Right lobe of liver (tissue), 6 donors: ENCODE data around the gene KRT81. TPM values are rescaled to one million over a fixed set of nuclear protein-coding genes. Genes with fewer than 3 reads are reported as not detected.
"Not testable (repeated sequence)": the region's sequence is repeated elsewhere in the genome, so short reads cannot be mapped to it uniquely, and the experiment has no call there.

Source experiments
- ATAC-seq, 4 donors: fragments of 200-7000 bp; cut with Tn5 transposase; one replicate each; pipeline ENCODE4 v1.9.1; 2020; ENCODE audit warnings: mild to moderate bottlenecking in 4 of 4, moderate library complexity in 4 of 4
- DNase-seq, 3 donors: peaks; one replicate each; pipeline ENCODE4 v3.0.0-alpha.2; 2020
- H3K27ac ChIP-seq, 3 donors: fragments of 200-600 bp; one replicate each; pipeline ENCODE4 v1.8.0; 2022
- H3K27me3 ChIP-seq, 2 donors: fragments of 200-600 bp; one replicate each; pipeline ENCODE4 v1.8.0; 2022
- H3K36me3 ChIP-seq, 4 donors: fragments of 200-600 bp; sonication (generic) in 1 of 4; one replicate each; pipeline versions ENCODE4 v1.5.1 to v1.8.0; 2017 to 2022; ENCODE audit warnings: control low read depth in 1 of 4
- H3K4me1 ChIP-seq, 4 donors: fragments of 200-600 bp; sonication (generic) in 1 of 4; one replicate each; pipeline versions ENCODE4 v1.5.1 to v1.8.0; 2017 to 2022; ENCODE audit warnings: control low read depth in 1 of 4
- H3K4me3 ChIP-seq, 3 donors: fragments of 200-600 bp; one replicate each; pipeline ENCODE4 v1.8.0; 2022
- H3K9me3 ChIP-seq, 4 donors: fragments of 200-600 bp; sonication (generic) in 1 of 4; one replicate each; pipeline versions ENCODE4 v1.5.1 to v1.8.0; 2017 to 2022; ENCODE audit warnings: control low read depth in 1 of 4
- POLR2A ChIP-seq: fragments of 450-650 bp; IDR thresholded peaks from one replicate; pipeline ENCODE4 v1.6.1; 2017; ENCODE audit warnings: antibody characterized with exemption, mild to moderate bottlenecking
- WGBS: methylation state at CpG from one replicate; pipeline ENCODE4 v1.1.6; 2018; ENCODE audit warnings: low coverage, low lambda C conversion rate; ENCODE audit not compliant: insufficient coverage; ENCODE audit errors: missing lambda C conversion rate; 5-methylcytosine and 5-hydroxymethylcytosine counted together
- intact Hi-C, 2 donors: fragments of 100-400 bp; cut with DNase I; formaldehyde crosslinking; loops; one replicate each; pipeline versions ENCODE4 v1.11.2 to v1.14.1; 2022
- total RNA-seq, 6 experiments: library from RNA; depleted of rRNA in 2 of 6; stranded (reverse); fragments of >200 nt in 2 of 6; fragmentation: NEBNext Ultra II Directional in 3 of 6; extraction: Animal tissue kit (Norgen Biotek cat#: 25700) in 3 of 6; gene quantifications; one replicate each; pipeline versions ENCODE4 v1.1.0 to v1.2.4, GENCODE V29; 2016 to 2023
- TF ChIP-seq, protein P1 (sequence below), 4 donors: fragments of 200-600 bp in 3 of 4; fragments of 450-650 bp in 1 of 4; IDR thresholded peaks; one replicate each; pipeline versions ENCODE4 v1.5.1 to v1.8.0; 2016 to 2022; ENCODE audit warnings: antibody characterized with exemption in 4 of 4, mild to moderate bottlenecking in 2 of 4
- donor health status: DM: no; HTN: yes; CAD: no.
- donor health status: DM: no; HTN: no; CAD: no.
- donor health status: DM: no; HTN: no; CAD: no.
- donor health status: DM: no; HTN: yes; CAD: no.
- donor health status: DM: no; HTN: yes; CAD: no.

The KRT81 gene
- total RNA-seq, 6 experiments from 2014 or later: 0.13 TPM; not detected in 5

DNA sequence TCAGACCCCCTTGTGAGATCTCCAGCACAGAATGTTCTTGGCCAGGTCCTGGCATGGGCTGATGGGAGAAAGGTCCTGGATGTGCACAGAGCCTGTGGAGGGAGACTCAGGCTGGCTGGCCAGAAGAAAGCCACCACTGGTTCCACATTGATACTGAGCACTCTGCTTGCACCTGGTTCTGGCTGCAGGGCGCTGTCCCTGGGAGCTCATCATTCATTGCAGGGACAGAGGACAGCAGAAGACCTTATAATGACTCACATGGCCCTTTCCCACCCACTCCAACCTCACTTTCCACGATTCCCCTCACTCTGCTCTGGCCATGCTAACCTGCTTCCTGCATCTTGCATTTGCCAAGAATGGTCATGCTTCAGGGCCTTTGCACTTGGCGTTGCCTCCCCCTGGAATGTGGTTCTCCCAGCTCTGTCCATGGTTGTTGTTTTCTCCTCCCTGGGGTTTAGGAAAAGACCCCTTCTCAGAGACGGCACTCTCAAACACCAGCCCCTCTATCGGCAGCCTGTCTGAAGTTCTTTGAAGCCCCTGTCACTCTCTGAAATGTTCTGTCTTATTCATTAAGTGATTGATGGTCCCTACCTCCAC, 48.0 kb downstream of the KRT81 start:
- Histone ChIP-seq H3K4me1 (no peaks in the 10 kb centered on the region), H3K4me3 (no peak overlapping the region), H3K27ac (no peak overlapping the region), H3K36me3 (no peaks in the 10 kb centered on the region), H3K27me3 (no peaks in the 10 kb centered on the region), H3K9me3 (no peaks in the 10 kb centered on the region)
- ATAC-seq (no peak), DNase-seq (no peak)
- 46% methylated on average over 2 of the region's 5 CpGs for WGBS
- TF ChIP-seq, protein P1, sequence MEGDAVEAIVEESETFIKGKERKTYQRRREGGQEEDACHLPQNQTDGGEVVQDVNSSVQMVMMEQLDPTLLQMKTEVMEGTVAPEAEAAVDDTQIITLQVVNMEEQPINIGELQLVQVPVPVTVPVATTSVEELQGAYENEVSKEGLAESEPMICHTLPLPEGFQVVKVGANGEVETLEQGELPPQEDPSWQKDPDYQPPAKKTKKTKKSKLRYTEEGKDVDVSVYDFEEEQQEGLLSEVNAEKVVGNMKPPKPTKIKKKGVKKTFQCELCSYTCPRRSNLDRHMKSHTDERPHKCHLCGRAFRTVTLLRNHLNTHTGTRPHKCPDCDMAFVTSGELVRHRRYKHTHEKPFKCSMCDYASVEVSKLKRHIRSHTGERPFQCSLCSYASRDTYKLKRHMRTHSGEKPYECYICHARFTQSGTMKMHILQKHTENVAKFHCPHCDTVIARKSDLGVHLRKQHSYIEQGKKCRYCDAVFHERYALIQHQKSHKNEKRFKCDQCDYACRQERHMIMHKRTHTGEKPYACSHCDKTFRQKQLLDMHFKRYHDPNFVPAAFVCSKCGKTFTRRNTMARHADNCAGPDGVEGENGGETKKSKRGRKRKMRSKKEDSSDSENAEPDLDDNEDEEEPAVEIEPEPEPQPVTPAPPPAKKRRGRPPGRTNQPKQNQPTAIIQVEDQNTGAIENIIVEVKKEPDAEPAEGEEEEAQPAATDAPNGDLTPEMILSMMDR (IDR thresholded peaks at IDR 0.05): no peak
- TF ChIP-seq POLR2A: no peak
- intact Hi-C loops: no loop called here

DNA sequence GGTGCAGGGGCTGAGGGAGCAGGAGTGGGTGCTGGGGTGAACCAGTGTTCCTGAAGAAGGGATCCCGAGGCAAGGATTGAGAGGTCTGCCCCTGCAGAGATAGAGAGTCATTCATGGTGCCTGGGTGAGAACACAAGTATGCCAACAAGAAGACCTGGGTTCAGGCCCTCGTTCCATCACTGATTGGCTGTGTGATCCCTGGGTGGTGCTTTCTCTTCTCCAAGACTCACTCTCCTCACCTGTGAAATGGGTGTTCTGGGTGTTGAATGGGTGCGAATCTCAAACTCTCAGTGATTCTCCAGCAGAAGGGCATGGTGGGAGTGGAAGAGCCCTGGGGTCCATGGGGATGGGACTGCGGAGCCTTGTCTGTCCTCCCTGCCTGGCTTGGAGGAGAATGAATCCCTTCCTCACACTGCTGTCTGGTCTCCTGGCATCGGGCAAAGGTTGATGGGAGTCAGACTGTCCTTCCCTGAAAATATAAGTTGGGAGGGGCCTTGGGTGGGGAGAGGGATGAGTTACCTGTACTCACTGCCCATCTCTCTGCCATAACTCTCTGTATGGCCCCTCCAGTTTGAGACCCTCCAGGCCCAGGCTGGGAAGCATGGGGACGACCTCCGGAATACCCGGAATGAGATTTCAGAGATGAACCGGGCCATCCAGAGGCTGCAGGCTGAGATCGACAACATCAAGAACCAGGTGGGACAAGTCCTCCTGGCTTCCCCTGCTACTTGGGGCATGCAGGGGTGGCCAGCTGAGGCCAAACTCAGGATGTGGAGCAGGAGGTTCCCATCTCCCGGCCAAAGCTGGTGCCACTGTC, 48.7 kb downstream of the KRT81 start:
- intact Hi-C loops: no loop called here
- no peak overlapping the region for H3K27ac ChIP-seq
- H3K27me3 ChIP-seq: no peaks in the 10 kb centered on the region
- H3K36me3 ChIP-seq: no peaks in the 10 kb centered on the region
- H3K4me3 ChIP-seq: no peak overlapping the region
- H3K9me3 ChIP-seq: no peaks in the 10 kb centered on the region
- 74% methylated on average over 5 of the region's 11 CpGs for WGBS
- H3K4me1 ChIP-seq: no peaks in the 10 kb centered on the region
- ATAC-seq: no peak
- DNase-seq: peak in 1 of 3 donors; percentile 3
- TF ChIP-seq, protein P1 (IDR thresholded peaks at IDR 0.05): no peak
- TF ChIP-seq POLR2A: no peak

DNA sequence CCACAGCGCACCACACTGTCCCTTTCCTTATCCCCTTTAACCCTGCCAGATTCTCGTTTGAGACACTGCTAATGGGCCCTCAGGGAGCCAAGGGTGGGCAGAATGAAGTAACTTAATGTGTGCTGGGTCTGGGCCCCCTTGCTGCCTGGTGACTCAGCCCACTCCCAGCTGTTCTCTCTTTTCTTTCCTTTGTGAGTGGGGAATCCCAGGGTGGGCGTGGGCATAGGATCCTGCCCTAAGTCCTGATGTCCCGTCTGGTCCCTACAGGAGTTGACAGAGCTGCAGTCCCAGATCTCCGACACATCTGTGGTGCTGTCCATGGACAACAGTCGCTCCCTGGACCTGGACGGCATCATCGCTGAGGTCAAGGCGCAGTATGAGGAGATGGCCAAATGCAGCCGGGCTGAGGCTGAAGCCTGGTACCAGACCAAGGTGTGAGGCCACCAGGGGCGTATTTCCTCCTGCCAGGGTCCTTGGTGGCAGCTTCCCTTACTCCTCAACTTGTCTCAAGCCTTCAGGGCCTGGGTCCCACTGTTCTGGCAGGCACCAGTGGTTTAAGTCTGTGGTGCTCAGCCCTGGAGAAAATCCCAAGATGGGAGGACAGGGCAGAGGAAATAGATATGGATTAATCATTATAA, 50.0 kb downstream of the KRT81 start:
- intact Hi-C loops: no loop called here
- WGBS: 51% methylated on average over 2 of the region's 11 CpGs
- no peaks in the 10 kb centered on the region for H3K27me3 ChIP-seq
- H3K27ac ChIP-seq: no peak overlapping the region
- no peaks in the 10 kb centered on the region for H3K36me3 ChIP-seq
- no peak for ATAC-seq
- no peak for TF ChIP-seq POLR2A
- TF ChIP-seq, protein P1 (IDR thresholded peaks at IDR 0.05): no peak
- H3K4me1 ChIP-seq: no peaks in the 10 kb centered on the region
- no peaks in the 10 kb centered on the region for H3K9me3 ChIP-seq
- DNase-seq: no peak
- H3K4me3 ChIP-seq: no peak overlapping the region

DNA sequence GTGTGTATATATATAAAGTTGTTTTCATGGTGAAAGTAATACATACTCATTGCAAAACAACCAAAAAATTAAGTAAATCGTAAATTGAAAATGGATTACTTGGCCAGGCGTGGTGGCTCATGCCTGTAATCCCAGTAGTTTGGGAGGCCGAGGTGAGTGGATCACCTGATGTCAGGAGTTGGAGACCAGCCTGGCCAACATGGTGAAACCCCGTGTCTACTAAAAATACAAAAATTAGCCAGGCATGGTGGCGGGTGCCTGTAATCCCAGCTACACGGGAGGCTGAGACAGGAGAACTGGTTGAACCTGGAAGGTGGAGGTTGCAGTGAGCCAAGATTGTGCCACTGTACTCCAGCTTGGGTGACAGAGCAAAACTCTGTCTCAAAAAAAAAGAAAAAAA, 51.1 kb downstream of the KRT81 start:
- H3K4me3 ChIP-seq, DNase-seq, H3K27me3 ChIP-seq, H3K4me1 ChIP-seq, H3K36me3 ChIP-seq, ATAC-seq, H3K9me3 ChIP-seq, H3K27ac ChIP-seq, intact Hi-C loops: not testable (repeated sequence)
- 75% methylated on average over 6 of the region's 6 CpGs for WGBS

DNA sequence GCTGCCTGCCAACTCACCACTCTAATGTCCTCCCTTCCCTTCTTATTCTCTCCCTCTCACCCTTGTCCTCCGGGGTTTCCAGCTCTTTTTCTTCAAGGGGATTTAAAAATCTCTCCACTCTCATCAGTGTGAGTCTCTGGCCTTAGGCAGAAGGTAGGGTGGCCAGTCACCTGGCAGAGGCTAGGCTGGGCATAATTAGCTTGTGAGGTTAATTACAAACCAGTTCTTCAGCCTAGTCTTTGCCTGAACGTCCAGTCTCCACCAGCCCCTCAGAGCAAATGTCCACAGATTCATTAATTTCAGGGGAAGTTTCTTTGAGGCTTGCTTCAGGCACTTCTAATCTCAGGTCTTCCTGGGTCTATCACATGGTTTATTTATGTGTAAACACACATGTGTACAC, 51.6 kb downstream of the KRT81 start:
- DNase-seq: no peak
- Histone ChIP-seq H3K4me1 (no peaks in the 10 kb centered on the region), H3K36me3 (no peaks in the 10 kb centered on the region), H3K9me3 (no peaks in the 10 kb centered on the region), H3K27me3 (no peaks in the 10 kb centered on the region), H3K27ac (no peak overlapping the region), H3K4me3 (no peak overlapping the region)
- ATAC-seq: no peak
- TF ChIP-seq POLR2A: no peak
- TF ChIP-seq, protein P1 (IDR thresholded peaks at IDR 0.05): no peak
- 37% methylated on average over 2 of the region's 2 CpGs for WGBS
- intact Hi-C loops: no loop called here
